ENCODE data around the gene LRRC7.

- TF ChIP-seq, protein P1, sequence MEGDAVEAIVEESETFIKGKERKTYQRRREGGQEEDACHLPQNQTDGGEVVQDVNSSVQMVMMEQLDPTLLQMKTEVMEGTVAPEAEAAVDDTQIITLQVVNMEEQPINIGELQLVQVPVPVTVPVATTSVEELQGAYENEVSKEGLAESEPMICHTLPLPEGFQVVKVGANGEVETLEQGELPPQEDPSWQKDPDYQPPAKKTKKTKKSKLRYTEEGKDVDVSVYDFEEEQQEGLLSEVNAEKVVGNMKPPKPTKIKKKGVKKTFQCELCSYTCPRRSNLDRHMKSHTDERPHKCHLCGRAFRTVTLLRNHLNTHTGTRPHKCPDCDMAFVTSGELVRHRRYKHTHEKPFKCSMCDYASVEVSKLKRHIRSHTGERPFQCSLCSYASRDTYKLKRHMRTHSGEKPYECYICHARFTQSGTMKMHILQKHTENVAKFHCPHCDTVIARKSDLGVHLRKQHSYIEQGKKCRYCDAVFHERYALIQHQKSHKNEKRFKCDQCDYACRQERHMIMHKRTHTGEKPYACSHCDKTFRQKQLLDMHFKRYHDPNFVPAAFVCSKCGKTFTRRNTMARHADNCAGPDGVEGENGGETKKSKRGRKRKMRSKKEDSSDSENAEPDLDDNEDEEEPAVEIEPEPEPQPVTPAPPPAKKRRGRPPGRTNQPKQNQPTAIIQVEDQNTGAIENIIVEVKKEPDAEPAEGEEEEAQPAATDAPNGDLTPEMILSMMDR (IDR thresholded peaks at IDR 0.05): no peak
- TF ChIP-seq POLR2AphosphoS5 (IDR thresholded peaks at IDR 0.05; ENCODE audit: low read depth, low read length) (no peak), TCF7L2 (IDR thresholded peaks at IDR 0.05; ENCODE audit: low read depth, low read length) (no peak), SIN3A (IDR thresholded peaks at IDR 0.05; ENCODE audit: borderline replicate concordance, insufficient read depth, low read depth, low read length) (no peak)
- TF ChIP-seq, protein P2, sequence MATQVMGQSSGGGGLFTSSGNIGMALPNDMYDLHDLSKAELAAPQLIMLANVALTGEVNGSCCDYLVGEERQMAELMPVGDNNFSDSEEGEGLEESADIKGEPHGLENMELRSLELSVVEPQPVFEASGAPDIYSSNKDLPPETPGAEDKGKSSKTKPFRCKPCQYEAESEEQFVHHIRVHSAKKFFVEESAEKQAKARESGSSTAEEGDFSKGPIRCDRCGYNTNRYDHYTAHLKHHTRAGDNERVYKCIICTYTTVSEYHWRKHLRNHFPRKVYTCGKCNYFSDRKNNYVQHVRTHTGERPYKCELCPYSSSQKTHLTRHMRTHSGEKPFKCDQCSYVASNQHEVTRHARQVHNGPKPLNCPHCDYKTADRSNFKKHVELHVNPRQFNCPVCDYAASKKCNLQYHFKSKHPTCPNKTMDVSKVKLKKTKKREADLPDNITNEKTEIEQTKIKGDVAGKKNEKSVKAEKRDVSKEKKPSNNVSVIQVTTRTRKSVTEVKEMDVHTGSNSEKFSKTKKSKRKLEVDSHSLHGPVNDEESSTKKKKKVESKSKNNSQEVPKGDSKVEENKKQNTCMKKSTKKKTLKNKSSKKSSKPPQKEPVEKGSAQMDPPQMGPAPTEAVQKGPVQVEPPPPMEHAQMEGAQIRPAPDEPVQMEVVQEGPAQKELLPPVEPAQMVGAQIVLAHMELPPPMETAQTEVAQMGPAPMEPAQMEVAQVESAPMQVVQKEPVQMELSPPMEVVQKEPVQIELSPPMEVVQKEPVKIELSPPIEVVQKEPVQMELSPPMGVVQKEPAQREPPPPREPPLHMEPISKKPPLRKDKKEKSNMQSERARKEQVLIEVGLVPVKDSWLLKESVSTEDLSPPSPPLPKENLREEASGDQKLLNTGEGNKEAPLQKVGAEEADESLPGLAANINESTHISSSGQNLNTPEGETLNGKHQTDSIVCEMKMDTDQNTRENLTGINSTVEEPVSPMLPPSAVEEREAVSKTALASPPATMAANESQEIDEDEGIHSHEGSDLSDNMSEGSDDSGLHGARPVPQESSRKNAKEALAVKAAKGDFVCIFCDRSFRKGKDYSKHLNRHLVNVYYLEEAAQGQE (IDR thresholded peaks at IDR 0.05; ENCODE audit: insufficient read depth in 1 of 2, low read depth in 2 of 2, low read length in 1 of 2): no peak
These were observed 90.2 kb downstream of the LRRC7 start for GRCh38 chr1:69657971-69658370.

Measured in Panc1 (cell line).